K562 (cell line): Measurements from ENCODE around the gene NUDT5. TPM values are rescaled to one million over a fixed set of nuclear protein-coding genes. Genes with fewer than 3 reads are reported as not detected.
A peak's percentile ranks its signal among the peaks of the same experiment; 100 is the strongest.

Source experiments
- ARHGAP35 ChIP-seq: fragments of 450-650 bp; IDR thresholded peaks from 2 replicates; pipeline ENCODE4 v1.6.1; 2018; ENCODE audit not compliant: partially characterized antibody
- ATF7 ChIP-seq: fragments of 450-650 bp; IDR thresholded peaks from 2 replicates; pipeline ENCODE4 v1.7.1; 2014; ENCODE audit warnings: mild to moderate bottlenecking, moderate library complexity
- BCOR ChIP-seq: fragments of 450-650 bp; IDR thresholded peaks from 2 replicates; pipeline ENCODE4 v1.6.1; 2016
- CREBBP ChIP-seq: IDR thresholded peaks from one replicate; pipeline ENCODE4 v1.6.1; 2012; ENCODE audit warnings: low read depth, mild to moderate bottlenecking, control low read depth, inconsistent platforms, low read length
- HDAC2 ChIP-seq: fragments of 450-650 bp; IDR thresholded peaks from 2 replicates; pipeline ENCODE4 v1.6.1; 2016; ENCODE audit warnings: mild to moderate bottlenecking
- HDAC3 ChIP-seq: fragments of 450-650 bp; IDR thresholded peaks from 2 replicates; pipeline ENCODE4 v1.6.1; 2018; ENCODE audit warnings: borderline replicate concordance, mild to moderate bottlenecking, moderate library complexity; ENCODE audit not compliant: partially characterized antibody
- HDAC8 ChIP-seq: fragments of 450-650 bp; IDR thresholded peaks from 2 replicates; pipeline ENCODE4 v1.6.1; 2016; ENCODE audit warnings: mild to moderate bottlenecking, missing genetic modification characterization, moderate library complexity, missing compliant biosample characterization
- HNRNPLL ChIP-seq: fragments of 200-400 bp; formaldehyde crosslinking; IDR thresholded peaks from 2 replicates; pipeline ENCODE4 v1.6.1; 2017; ENCODE audit warnings: low read length, low read depth, mild to moderate bottlenecking; ENCODE audit not compliant: poor library complexity, severe bottlenecking
- IRF2 ChIP-seq: sonication (generic); formaldehyde crosslinking; IDR thresholded peaks from 2 replicates; pipeline ENCODE4 v1.8.1; 2022; ENCODE audit warnings: mild to moderate bottlenecking, missing genetic modification reagents
- KAT8 ChIP-seq: fragments of 450-650 bp; IDR thresholded peaks from 2 replicates; pipeline ENCODE4 v1.6.1; 2016; ENCODE audit warnings: low read depth, mild to moderate bottlenecking
- MEIS2 ChIP-seq: fragments of 450-650 bp; IDR thresholded peaks from 2 replicates; pipeline ENCODE4 v1.6.1; 2014; ENCODE audit warnings: mild to moderate bottlenecking; ENCODE audit not compliant: partially characterized antibody
- NFE2L1 ChIP-seq: fragments of 450-650 bp; IDR thresholded peaks from 2 replicates; pipeline ENCODE4 v1.6.1; 2016; ENCODE audit warnings: missing genetic modification characterization, low read depth, mild to moderate bottlenecking, missing compliant biosample characterization, moderate library complexity, borderline replicate concordance
- PATZ1 ChIP-seq: fragments of 250-450 bp; sonication (Bioruptor Pico); IDR thresholded peaks from 2 replicates; pipeline ENCODE4 v1.5.0; 2020; ENCODE audit warnings: mild to moderate bottlenecking, borderline replicate concordance
- PTRF ChIP-seq: fragments of 450-650 bp; IDR thresholded peaks from 2 replicates; pipeline ENCODE4 v1.6.1; 2016; ENCODE audit warnings: mild to moderate bottlenecking, missing genetic modification characterization, missing compliant biosample characterization
- RBM34 ChIP-seq: fragments of 200-400 bp; formaldehyde crosslinking; IDR thresholded peaks from 2 replicates; pipeline ENCODE4 v1.6.1; 2018; ENCODE audit warnings: low read length, borderline replicate concordance; ENCODE audit not compliant: insufficient read depth
- SIN3B ChIP-seq: fragments of 450-650 bp; IDR thresholded peaks from 2 replicates; pipeline ENCODE4 v1.6.1; 2017; ENCODE audit warnings: low read depth, mild to moderate bottlenecking, moderate library complexity
- SOX6 ChIP-seq: fragments of 450-650 bp; IDR thresholded peaks from 2 replicates; pipeline ENCODE4 v1.6.1; 2014; ENCODE audit warnings: mild to moderate bottlenecking
- SRSF3 ChIP-seq: fragments of 200-400 bp; formaldehyde crosslinking; IDR thresholded peaks from 2 replicates; pipeline ENCODE4 v1.6.1; 2016; ENCODE audit warnings: mild to moderate bottlenecking, low read length, moderate library complexity; ENCODE audit not compliant: insufficient read depth
- TAF15 ChIP-seq: fragments of 200-400 bp; formaldehyde crosslinking; IDR thresholded peaks from 2 replicates; pipeline ENCODE4 v1.6.1; 2017; ENCODE audit warnings: mild to moderate bottlenecking, low read depth, low read length, moderate library complexity
- TCF7L2 ChIP-seq: fragments of 150-350 bp; IDR thresholded peaks from 2 replicates; pipeline ENCODE4 v1.6.1; 2016; ENCODE audit warnings: low read depth, mild to moderate bottlenecking, low read length, moderate library complexity
- U2AF1 ChIP-seq: fragments of 200-400 bp; formaldehyde crosslinking; optimal IDR thresholded peaks from 2 replicates; pipeline ENCODE3; 2017; ENCODE audit warnings: mild to moderate bottlenecking, low read depth, low read length, moderate library complexity
- U2AF2 ChIP-seq: fragments of 200-400 bp; formaldehyde crosslinking; optimal IDR thresholded peaks from 2 replicates; pipeline ENCODE3; 2017; ENCODE audit warnings: low read depth, mild to moderate bottlenecking, low read length
- WHSC1 ChIP-seq: IDR thresholded peaks from one replicate; pipeline ENCODE4 v1.6.1; 2012; ENCODE audit warnings: low read length, control low read depth, inconsistent platforms
- ZNF121 ChIP-seq: sonication (generic); formaldehyde crosslinking; conservative IDR thresholded peaks from 2 replicates; pipeline ENCODE4 v1.8.0; 2022; ENCODE audit warnings: missing genetic modification reagents
- ZNF124 ChIP-seq: sonication (generic); formaldehyde crosslinking; IDR thresholded peaks from 2 replicates; pipeline ENCODE4 v1.8.1; 2022; ENCODE audit warnings: missing genetic modification reagents
- ZNF232 ChIP-seq: sonication (generic); formaldehyde crosslinking; IDR thresholded peaks from 2 replicates; pipeline ENCODE4 v1.8.0; 2022; ENCODE audit warnings: mild to moderate bottlenecking, missing genetic modification reagents
- ZNF311 ChIP-seq: fragments of 250-450 bp; sonication (Bioruptor Pico); IDR thresholded peaks from 2 replicates; pipeline ENCODE4 v1.4.0; 2020; ENCODE audit warnings: mild to moderate bottlenecking, moderate library complexity
- ZNF354B ChIP-seq: fragments of 250-450 bp; sonication (Bioruptor Pico); IDR thresholded peaks from 2 replicates; pipeline ENCODE4 v1.4.0; 2020
- ZNF584 ChIP-seq: fragments of 200-800 bp; sonication (Bioruptor generic); IDR thresholded peaks from 2 replicates; pipeline ENCODE4 v1.6.1; 2016; ENCODE audit warnings: low read depth, mild to moderate bottlenecking, missing genetic modification characterization, missing compliant biosample characterization
- polyA plus RNA-seq, 8 experiments: library from polyadenylated mRNA; depleted of rRNA in 4 of 8; stranded (reverse) in 5 of 8; unstranded in 3 of 8; fragments of >200 nt; fragmentation: Nextera tagmentation in 2 of 8; fragmentation: Illumina TruSeq in 1 of 8; extraction: Ambion mirVana in 2 of 8; extraction: Trizol in 1 of 8; gene quantifications; 2 replicates each; pipeline versions ENCODE4 v1.2.1 to v1.2.3, GENCODE V29; 2011 to 2014; ENCODE audit warnings: inconsistent platforms in 1 of 8, missing spikeins in 1 of 8
- total RNA-seq, 7 experiments: library from RNA; depleted of rRNA in 6 of 7; stranded (reverse); fragments of >200 nt in 6 of 7; fragmentation: Illumina TruSeq in 2 of 7; extraction: Trizol in 2 of 7; gene quantifications; 2 replicates each; pipeline versions ENCODE4 v1.2.1 to v1.2.3, GENCODE V29; 2011 to 2021; ENCODE audit warnings: low replicate concordance in 1 of 7
- TF ChIP-seq, protein P1 (sequence below), 3 experiments: IDR thresholded peaks in 2 of 3; conservative IDR thresholded peaks in 1 of 3; 2 replicates each; pipeline ENCODE4 v1.5.1; 2011 to 2012; ENCODE audit warnings: low read length in 3 of 3, mild to moderate bottlenecking in 3 of 3, control low read depth in 2 of 3, improper control_type of control experiment in 1 of 3, inconsistent platforms in 1 of 3, low read depth in 1 of 3, mixed read lengths in 1 of 3, moderate library complexity in 1 of 3; ENCODE audit not compliant: insufficient read depth in 2 of 3

NUDT5 gene
- total and polyA plus RNA-seq, 9 of the 15 experiments (the other 6 are each of a cell fraction or from before 2014, with no cell fraction given), result 87.7 to 422 (median 186) TPM

DNA sequence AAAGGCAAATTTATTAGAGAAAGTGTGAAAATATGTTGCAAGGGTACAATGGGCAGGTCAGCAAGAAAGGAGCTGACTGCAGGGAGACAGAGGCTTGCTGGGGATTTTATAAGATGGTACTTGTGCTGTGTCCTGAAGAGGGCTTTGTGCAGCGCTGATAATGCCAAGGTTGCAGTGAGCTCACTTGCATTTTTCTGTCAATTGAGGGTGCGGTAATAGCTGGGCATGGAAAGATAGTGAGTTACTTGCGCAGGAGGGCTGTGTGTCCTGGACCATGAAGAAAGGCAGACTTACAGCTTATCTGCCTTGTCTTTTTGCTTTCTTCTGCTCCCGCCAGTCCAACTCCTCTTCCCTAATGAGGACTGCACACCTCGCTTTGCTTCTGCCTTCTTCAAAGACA is 12.8 kb upstream of the NUDT5 start (continued):
- TF ChIP-seq IRF2, result no peak
- peak; percentile 78 for TF ChIP-seq SOX6
- no peak for TF ChIP-seq TCF7L2
- TF ChIP-seq MEIS2, result peak; percentile 51
- no peak for TF ChIP-seq CREBBP
- TF ChIP-seq SRSF3, result no peak
- 0 out of 2 replicates have a peak, but pooled peaks have one; percentile 32 for TF ChIP-seq ZNF232 (CRISPR knock-in tag)
- TF ChIP-seq PATZ1 (CRISPR knock-in tag), result no peak
- TF ChIP-seq TAF15, result no peak
- no peak for TF ChIP-seq SIN3B
- TF ChIP-seq NFE2L1, result no peak
- no peak for TF ChIP-seq HDAC3
- peak; percentile 73; the same call in 1 of the 2 replicates for TF ChIP-seq ATF7
- TF ChIP-seq HDAC8 (tag), result no peak
- peak; percentile 89 for TF ChIP-seq HNRNPLL
- TF ChIP-seq U2AF2, result no peak
- no peak for TF ChIP-seq ZNF121 (CRISPR knock-in tag)
- TF ChIP-seq KAT8, result no peak
- TF ChIP-seq ZNF354B, result no peak
- TF ChIP-seq U2AF1, result no peak
- no peak for TF ChIP-seq RBM34
- TF ChIP-seq ZNF311 (CRISPR knock-in tag), result no peak
- TF ChIP-seq WHSC1, result no peak
- TF ChIP-seq, protein P1, sequence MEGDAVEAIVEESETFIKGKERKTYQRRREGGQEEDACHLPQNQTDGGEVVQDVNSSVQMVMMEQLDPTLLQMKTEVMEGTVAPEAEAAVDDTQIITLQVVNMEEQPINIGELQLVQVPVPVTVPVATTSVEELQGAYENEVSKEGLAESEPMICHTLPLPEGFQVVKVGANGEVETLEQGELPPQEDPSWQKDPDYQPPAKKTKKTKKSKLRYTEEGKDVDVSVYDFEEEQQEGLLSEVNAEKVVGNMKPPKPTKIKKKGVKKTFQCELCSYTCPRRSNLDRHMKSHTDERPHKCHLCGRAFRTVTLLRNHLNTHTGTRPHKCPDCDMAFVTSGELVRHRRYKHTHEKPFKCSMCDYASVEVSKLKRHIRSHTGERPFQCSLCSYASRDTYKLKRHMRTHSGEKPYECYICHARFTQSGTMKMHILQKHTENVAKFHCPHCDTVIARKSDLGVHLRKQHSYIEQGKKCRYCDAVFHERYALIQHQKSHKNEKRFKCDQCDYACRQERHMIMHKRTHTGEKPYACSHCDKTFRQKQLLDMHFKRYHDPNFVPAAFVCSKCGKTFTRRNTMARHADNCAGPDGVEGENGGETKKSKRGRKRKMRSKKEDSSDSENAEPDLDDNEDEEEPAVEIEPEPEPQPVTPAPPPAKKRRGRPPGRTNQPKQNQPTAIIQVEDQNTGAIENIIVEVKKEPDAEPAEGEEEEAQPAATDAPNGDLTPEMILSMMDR (IDR thresholded peaks at IDR 0.05 in 2 of 3, conservative IDR thresholded peaks at IDR 0.05 in 1 of 3; ENCODE audit: insufficient read depth in 2 of 3, low read depth in 1 of 3, low read length in 3 of 3), result no peak
- no peak for TF ChIP-seq ARHGAP35
- peak; percentile 53 for TF ChIP-seq BCOR
- TF ChIP-seq ZNF584 (CRISPR knock-in tag), result no peak
- TF ChIP-seq ZNF124 (CRISPR knock-in tag), result no peak
- TF ChIP-seq HDAC2, result peak; percentile 44; the same call in 1 of the 2 replicates
- TF ChIP-seq PTRF (tag), result no peak
